ENCODE results near the gene CDKN2AIP. TPM values are rescaled to one million over a fixed set of nuclear protein-coding genes. Genes with fewer than 3 reads are reported as not detected.
"Not testable (repeated sequence)": the region's sequence is repeated elsewhere in the genome, so short reads cannot be mapped to it uniquely, and the experiment has no call there.

CDKN2AIP gene
- total RNA-seq, 2 experiments from 2014 or later: 26.4 to 26.6 TPM

DNA sequence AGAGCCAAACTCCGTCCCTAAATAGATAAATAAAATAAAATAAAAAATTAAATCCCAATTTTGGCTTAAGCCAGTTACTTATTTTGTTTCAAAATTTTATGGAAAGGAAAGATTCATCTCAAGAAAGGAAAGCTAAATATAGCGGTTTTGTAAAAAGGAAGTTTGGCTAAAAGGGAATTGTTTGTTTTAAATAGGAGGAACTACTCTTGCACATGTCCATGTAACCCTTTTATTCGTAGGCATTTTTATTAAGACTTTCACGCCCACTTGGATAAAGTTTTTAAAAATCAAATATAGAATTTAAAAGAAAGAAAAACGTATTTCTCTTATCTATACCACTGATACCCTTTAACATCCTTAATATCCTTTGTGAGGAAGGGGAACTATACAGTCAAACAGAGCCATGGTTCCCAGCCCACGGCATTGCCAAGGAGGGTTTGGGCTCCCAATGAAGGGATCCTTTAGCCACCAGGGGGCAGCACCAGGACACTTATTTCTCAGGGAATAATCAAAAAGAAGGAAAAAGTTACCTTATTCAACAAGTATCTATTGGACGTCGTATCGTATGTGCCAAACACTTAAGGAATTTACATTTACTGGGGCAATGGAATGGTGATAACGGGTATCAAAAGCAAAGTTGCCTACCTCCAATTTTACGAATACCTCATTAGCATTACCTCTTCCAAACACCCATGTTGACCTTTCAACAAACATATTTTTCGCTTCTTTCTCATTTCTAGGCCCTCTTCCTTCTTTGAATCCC is 27.7 kb downstream of the CDKN2AIP start:
- no peak overlapping the region for H3K27ac Mint-ChIP-seq
- no peaks in the 10 kb centered on the region for H3K9me3 Mint-ChIP-seq
- no peak overlapping the region for H3K4me3 Mint-ChIP-seq
- ChIA-PET CTCF (interaction anchor here (0.7 to 2.1 kb wide), 7 partner anchors 10 to 245 kb away, joined by 3 to 6 read pairs (median 3); no protein-coding TSS in a partner anchor), POLR2A (no interaction called here)
- intact Hi-C loops (cut with micrococcal nuclease): loop anchor here (10.0 kb wide), 1 partner anchor 253 kb away; no protein-coding TSS in a partner anchor
- peak; percentile 82 for ATAC-seq
- TF ChIP-seq, protein P1, sequence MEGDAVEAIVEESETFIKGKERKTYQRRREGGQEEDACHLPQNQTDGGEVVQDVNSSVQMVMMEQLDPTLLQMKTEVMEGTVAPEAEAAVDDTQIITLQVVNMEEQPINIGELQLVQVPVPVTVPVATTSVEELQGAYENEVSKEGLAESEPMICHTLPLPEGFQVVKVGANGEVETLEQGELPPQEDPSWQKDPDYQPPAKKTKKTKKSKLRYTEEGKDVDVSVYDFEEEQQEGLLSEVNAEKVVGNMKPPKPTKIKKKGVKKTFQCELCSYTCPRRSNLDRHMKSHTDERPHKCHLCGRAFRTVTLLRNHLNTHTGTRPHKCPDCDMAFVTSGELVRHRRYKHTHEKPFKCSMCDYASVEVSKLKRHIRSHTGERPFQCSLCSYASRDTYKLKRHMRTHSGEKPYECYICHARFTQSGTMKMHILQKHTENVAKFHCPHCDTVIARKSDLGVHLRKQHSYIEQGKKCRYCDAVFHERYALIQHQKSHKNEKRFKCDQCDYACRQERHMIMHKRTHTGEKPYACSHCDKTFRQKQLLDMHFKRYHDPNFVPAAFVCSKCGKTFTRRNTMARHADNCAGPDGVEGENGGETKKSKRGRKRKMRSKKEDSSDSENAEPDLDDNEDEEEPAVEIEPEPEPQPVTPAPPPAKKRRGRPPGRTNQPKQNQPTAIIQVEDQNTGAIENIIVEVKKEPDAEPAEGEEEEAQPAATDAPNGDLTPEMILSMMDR (IDR thresholded peaks at IDR 0.05): peak; percentile 84
- no peaks in the 10 kb centered on the region for H3K36me3 Mint-ChIP-seq (ENCODE audit: low read depth)
- no peaks in the 10 kb centered on the region for H3K27me3 Mint-ChIP-seq
- peaks cover 4% of the 10 kb centered on the region for H3K4me1 Mint-ChIP-seq (ENCODE audit: low read depth)
- peak; percentile 94 for DNase-seq

DNA sequence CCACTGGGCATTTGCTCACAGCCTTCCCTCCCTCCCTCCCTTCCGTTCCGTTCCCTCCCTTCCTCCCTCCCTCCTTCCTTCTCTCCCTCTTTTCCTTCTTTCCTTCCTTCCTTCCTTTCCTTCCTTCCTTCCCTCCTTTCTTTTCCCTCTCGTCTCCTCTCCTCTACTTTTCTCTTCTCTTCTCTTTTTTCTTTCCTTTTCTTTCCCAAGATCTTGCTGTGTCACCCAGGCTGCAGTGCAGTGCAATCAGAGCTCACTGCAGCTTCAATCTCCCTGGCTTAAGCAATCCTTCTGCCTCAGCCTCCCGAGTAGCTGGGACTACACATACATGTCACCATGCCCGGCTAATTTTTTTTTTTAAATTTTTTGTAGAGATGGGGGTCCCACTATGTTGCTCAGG is 33.7 kb downstream of the CDKN2AIP start:
- TF ChIP-seq, protein P1 (IDR thresholded peaks at IDR 0.05): no peak
- Mint-ChIP-seq H3K4me3 (no peak overlapping the region), H3K27ac (no peak overlapping the region), H3K27me3 (no peaks in the 10 kb centered on the region), H3K9me3 (no peaks in the 10 kb centered on the region), H3K4me1 (ENCODE audit: low read depth) (no peaks in the 10 kb centered on the region), H3K36me3 (ENCODE audit: low read depth) (no peaks in the 10 kb centered on the region)
- ATAC-seq (no peak), DNase-seq (no peak)
- intact Hi-C loops (cut with micrococcal nuclease): loop anchor here (5.0 to 10.0 kb wide), 2 partner anchors 124 to 247 kb away; no protein-coding TSS in a partner anchor
- POLR2A ChIA-PET: no interaction called here
- CTCF ChIA-PET: interaction anchor here (1.1 to 1.4 kb wide), 2 partner anchors 123 to 243 kb away, joined by 3 to 4 read pairs; no protein-coding TSS in a partner anchor

DNA sequence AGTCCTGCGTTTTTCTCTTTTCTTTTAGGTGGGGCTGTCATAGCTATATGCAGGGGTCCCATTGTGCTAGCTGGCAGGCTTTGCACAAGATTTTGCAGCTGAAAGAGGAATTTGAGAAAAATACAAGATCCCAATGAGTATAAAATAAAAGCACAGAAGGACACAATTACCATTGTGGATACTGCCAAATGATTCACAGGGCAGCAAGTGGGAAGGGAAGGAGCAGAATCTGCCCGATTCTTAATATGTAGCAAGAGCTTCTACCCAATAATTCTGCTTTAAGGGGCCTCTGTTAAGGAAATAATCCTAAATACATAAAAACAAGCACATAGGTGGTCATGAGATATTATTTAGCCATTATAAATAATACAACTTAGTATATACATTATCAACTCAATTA is 34.5 kb downstream of the CDKN2AIP start:
- no peaks in the 10 kb centered on the region for H3K4me1 Mint-ChIP-seq (ENCODE audit: low read depth)
- H3K27ac Mint-ChIP-seq: no peak overlapping the region
- no peak overlapping the region for H3K4me3 Mint-ChIP-seq
- TF ChIP-seq, protein P1 (IDR thresholded peaks at IDR 0.05): no peak
- H3K27me3 Mint-ChIP-seq: no peaks in the 10 kb centered on the region
- DNase-seq: no peak
- H3K9me3 Mint-ChIP-seq: no peaks in the 10 kb centered on the region
- ChIA-PET POLR2A (no interaction called here), CTCF (interaction anchor here (1.1 kb wide), 1 partner anchor 122 kb away, joined by 4 read pairs; no protein-coding TSS in a partner anchor)
- intact Hi-C loops (cut with micrococcal nuclease): loop anchor here (5.0 to 10.0 kb wide), 2 partner anchors 123 to 246 kb away; no protein-coding TSS in a partner anchor
- H3K36me3 Mint-ChIP-seq (ENCODE audit: low read depth): no peaks in the 10 kb centered on the region
- ATAC-seq: no peak

DNA sequence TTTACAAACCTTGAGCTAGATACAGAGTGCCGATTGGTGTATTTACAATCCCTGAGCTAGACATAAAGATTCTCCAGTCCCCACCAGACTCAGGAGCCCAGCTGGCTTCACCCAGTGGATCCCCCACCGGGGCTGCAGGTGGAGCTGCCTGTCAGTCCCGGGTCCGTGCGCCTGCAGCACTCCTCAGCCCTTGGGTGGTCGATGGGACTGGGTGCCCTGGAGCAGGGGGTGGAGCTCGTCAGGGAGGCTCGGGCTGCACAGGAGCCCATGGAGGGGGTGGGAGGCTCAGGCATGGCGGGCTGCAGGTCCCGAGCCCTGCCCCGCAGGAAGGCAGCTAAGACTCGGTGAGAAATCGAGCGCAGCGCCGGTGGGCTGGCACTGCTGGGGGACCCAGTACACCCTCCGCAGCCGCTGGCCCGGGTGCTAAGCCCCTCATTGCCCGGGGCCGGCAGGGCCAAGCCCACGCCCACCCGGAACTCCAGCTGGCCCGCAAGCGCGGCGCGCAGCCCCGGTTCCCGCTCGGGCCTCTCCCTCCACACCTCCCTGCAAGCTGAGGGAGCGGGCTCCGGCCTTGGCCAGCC is 38.2 kb downstream of the CDKN2AIP start:
- H3K36me3 Mint-ChIP-seq (ENCODE audit: low read depth); POLR2A ChIA-PET; H3K4me3 Mint-ChIP-seq; H3K9me3 Mint-ChIP-seq; DNase-seq; intact Hi-C loops (cut with micrococcal nuclease); H3K4me1 Mint-ChIP-seq (ENCODE audit: low read depth); H3K27ac Mint-ChIP-seq; H3K27me3 Mint-ChIP-seq; CTCF ChIA-PET; ATAC-seq: not testable (repeated sequence)

DNA sequence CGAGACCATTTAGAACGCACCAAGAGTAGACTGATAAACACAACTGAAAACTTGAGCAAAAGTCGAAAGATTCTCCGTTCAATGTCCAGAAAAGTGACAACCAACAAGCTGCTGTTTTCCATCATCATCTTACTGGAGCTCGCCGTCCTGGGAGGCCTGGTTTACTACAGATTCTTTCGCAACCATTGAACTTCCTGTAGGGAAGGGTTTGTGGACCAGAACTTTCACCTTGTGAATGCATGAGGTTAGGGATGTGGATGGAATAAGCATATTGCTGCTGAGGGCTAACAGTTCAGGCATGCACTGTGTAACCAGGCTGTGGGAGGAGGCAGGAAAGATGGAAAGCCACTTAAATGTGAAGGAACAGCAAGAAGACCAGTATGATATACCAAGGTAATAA is 39.6 kb downstream of the CDKN2AIP start:
- ATAC-seq: no peak
- no peak overlapping the region for H3K4me3 Mint-ChIP-seq
- TF ChIP-seq, protein P1 (IDR thresholded peaks at IDR 0.05): no peak
- H3K4me1 Mint-ChIP-seq (ENCODE audit: low read depth): no peaks in the 10 kb centered on the region
- H3K9me3 Mint-ChIP-seq: no peaks in the 10 kb centered on the region
- ChIA-PET CTCF (interaction anchor here (0.8 kb wide), 1 partner anchor 164 kb away, joined by 3 read pairs; no protein-coding TSS in a partner anchor), POLR2A (no interaction called here)
- H3K36me3 Mint-ChIP-seq (ENCODE audit: low read depth): no peaks in the 10 kb centered on the region
- no peaks in the 10 kb centered on the region for H3K27me3 Mint-ChIP-seq
- H3K27ac Mint-ChIP-seq: no peak overlapping the region
- intact Hi-C loops (cut with micrococcal nuclease): no loop called here
- no peak for DNase-seq
